Cardiac fibroblast (primary cell): ENCODE data around the gene TRAF2.

Source experiments
- DNase-seq, 2 donors: peaks; one replicate each; pipeline versions ENCODE4 v3.0.0 to v3.0.0-alpha.2; 2010; ENCODE audit warnings: low read depth in 2 of 2
- H3K4me3 ChIP-seq, 2 donors: replicated peaks in 1 of 2; 1 replicate in 1 of 2; 2 replicates in 1 of 2; pipeline ENCODE4 v1.5.1; 2011; ENCODE audit warnings: low read depth in 2 of 2, low read length in 2 of 2, mild to moderate bottlenecking in 2 of 2, moderate library complexity in 1 of 2
- TF ChIP-seq, protein P1 (sequence below): IDR thresholded peaks from one replicate; pipeline ENCODE4 v1.5.1; 2011; ENCODE audit warnings: low read depth, mild to moderate bottlenecking, low read length, inconsistent platforms

Gene TRAF2

DNA sequence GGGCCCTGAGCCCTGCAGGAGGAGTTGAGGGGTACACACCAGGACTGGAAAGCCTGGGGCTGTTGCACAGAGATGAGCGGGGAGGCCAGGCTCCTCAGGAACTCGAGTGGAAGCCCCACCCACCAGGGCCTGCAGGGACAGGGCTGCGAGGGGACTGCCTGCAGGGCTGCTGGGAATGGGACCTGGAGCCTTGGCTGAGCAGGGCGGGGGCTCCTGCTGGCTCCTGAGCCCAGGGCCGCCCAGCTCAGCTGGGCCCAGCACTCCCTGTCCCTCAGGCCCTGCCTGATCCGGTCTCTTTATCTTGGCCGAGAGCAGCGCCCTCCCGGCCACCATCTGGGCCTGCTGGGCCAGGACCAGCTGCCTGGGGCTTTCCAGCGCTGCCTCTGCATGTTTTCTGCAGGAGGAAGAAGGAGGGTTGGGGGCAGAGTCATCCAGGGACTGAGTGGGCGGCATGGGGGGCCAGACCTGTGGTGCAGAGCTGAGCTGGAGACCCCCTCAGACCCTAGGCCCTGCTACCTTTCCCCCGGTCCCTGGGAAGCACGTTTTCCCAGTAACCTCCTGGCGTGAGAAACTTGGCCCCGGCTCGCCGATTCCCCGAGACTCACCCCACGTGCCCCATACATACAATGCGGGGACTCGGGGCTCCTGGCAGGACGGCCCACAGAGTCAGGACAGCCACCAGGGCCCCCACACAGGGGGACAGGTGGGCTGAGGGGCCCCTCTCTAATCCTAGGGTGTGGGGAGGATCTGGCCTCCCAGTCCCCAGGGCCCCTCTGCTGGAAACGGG lies 75.2 kb downstream of the TRAF2 start:
- DNase-seq = no peak
- TF ChIP-seq, protein P1, sequence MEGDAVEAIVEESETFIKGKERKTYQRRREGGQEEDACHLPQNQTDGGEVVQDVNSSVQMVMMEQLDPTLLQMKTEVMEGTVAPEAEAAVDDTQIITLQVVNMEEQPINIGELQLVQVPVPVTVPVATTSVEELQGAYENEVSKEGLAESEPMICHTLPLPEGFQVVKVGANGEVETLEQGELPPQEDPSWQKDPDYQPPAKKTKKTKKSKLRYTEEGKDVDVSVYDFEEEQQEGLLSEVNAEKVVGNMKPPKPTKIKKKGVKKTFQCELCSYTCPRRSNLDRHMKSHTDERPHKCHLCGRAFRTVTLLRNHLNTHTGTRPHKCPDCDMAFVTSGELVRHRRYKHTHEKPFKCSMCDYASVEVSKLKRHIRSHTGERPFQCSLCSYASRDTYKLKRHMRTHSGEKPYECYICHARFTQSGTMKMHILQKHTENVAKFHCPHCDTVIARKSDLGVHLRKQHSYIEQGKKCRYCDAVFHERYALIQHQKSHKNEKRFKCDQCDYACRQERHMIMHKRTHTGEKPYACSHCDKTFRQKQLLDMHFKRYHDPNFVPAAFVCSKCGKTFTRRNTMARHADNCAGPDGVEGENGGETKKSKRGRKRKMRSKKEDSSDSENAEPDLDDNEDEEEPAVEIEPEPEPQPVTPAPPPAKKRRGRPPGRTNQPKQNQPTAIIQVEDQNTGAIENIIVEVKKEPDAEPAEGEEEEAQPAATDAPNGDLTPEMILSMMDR = no peak
- H3K4me3 ChIP-seq = no peak overlapping the region

DNA sequence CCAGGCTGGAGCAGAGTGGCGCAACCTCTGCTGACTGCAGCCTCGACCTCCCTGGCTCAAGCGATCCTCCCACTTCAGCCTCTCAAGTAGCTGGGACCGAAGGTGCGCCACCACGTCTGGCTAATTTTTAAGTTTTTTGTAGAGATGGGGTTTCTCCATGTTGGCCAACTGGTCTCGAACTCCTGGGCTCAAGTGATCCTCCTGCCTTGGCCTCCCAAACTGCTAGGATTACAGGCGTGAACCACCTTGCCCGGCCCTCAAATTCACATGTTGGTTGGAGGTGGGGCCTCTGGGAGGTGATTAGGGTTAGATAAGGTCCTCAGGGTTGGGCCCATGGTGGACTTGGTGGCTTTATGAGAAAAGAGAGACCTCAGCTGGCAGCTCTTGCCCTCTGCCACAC lies 75.8 kb downstream of the TRAF2 start:
- DNase-seq = no peak
- H3K4me3 ChIP-seq = no peak overlapping the region
- TF ChIP-seq, protein P1 = no peak

DNA sequence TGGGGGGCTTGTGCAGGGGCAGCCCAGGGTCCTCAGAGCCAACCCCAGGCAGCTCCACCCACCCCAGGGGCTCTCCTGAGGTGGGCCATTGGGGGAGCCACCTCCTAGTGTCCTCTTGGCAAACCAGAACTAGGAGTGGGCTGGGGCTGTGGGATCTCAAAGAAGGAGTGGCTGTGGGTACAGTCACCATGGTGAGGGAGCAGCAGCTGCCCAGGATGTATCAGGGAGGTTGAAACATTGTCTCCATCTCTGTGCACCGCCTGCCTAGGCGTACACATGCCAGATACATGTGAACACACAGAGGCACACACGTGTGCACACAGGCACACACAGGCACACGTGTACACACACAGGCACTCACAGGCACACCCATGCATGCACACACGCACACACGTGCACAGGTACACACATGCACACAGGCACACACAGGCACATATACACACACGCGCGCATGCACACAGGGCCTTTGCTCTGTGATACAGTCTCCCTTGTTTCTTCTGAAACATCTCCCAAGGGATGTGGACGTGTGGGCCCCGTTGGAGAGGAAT lies 76.5 kb downstream of the TRAF2 start:
- TF ChIP-seq, protein P1 = no peak
- DNase-seq = no peak
- H3K4me3 ChIP-seq = no peak overlapping the region

DNA sequence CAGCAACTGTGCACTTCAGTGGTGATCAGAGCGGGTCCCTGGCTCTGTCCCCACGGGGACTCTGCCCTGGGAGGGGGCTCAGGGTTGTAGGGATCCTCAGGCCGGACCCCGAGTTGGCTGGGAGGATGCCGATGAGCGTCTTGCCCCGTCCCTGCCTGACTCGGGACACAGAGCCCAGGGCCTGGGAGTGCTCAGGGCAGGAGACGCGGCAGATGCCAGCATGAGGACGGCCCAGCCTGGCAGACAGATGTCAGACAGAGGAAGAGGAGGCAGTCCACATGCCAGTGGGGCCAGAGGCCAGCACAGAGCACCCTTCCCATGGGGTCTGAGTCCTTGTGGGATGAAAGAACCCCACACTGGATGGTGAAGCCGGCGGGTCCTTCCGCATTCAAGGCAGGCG lies 77.0 kb downstream of the TRAF2 start:
- no peak overlapping the region for H3K4me3 ChIP-seq
- no peak for DNase-seq
- TF ChIP-seq, protein P1 = no peak

DNA sequence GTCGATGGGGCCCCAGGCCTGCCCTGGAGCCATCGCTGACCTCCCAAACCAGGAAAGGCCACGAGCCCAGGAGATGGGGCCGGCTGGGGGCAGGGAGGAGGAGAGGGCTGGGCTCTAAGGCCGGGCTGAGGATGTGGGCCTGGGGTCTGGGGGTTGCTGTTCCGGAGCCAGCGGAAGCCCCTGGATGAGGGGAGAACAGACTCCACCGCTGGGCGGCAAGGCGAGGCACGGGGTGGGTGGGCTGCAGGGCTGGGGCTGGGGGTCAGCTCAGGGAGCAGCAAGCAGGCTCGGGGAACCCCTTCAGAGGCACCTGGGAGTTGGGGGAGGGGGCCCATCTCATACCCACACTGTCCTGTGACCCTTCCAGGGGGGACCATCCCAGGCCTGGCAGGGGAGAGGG lies 77.4 kb downstream of the TRAF2 start:
- H3K4me3 ChIP-seq = no peak overlapping the region
- TF ChIP-seq, protein P1 = no peak
- DNase-seq = no peak

DNA sequence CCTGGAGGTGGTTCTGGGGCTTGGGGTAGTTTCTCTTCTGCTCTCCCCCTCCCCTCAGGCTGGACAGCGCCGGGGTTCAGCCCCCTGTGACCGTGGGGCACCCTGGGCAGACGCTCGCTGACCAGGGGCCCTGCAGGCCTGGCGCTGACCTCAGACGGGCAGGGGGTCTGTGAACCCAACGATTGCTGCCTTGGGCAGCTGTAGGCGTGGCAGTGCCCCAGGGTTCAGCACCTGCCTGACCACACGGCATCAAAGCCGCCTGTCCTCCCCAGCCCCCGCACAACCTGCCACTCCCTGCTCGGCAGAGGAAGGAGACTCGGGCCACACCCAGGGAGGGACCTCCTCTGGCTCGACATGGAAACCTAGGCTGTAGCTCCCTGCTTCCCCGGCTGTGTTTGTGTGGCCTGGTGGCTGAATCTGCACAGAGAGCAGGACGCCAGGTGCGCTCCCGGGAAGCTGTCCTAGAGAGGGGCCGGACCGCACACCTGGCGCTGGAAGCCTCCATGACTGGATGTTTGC lies 77.9 kb downstream of the TRAF2 start:
- no peak for DNase-seq
- TF ChIP-seq, protein P1 = no peak
- H3K4me3 ChIP-seq = no peak overlapping the region
